ENCODE results near the gene SHANK1.

SHANK1 gene

DNA sequence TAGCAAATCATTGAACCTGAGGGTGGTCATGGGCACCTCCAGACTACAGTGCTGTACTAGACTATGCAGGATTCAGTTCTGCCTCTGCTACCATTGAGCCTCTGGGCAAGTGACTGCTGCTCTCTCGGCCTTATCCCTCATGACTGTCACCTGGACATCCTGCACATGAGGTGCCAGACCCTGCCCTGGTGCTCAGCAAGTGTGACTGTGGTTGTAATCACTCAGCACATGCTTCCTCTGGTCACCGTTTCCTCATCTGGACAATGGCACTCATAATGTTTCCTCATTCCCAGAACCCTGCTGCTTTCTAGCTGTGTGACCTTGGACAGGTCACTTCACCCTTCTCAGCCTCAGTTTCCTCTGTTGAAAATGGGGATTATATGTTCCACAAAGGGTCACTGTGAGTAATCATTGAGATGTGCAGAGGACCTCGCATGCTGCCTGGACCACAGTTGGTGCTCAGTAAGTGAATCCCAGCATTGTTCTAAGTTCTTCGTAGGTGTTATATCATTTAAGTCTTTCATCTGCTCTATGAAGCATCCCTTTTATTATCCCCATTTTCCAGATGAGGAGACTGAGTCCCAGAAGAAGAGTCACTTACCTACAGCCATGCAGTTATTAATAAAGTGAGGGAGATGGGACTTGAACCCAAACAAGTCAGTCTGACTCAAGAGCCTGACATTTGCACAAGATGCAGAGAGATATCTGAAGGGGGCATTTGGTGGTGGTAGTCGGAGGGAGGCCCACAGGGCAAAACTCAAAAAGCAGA lies 83.1 kb downstream of the SHANK1 start:
- Histone ChIP-seq H3K36me3 (ENCODE audit: insufficient read depth, low read length) (no peaks in the 10 kb centered on the region), H3K4me2 (ENCODE audit: low read depth, low read length, poor library complexity, severe bottlenecking) (no peak overlapping the region), H4K20me1 (ENCODE audit: insufficient read depth, low read length, poor library complexity, severe bottlenecking) (no peaks in the 10 kb centered on the region), H2AFZ (ENCODE audit: low read length) (no peak overlapping the region), H3F3A (ENCODE audit: low read depth) (no peaks in the 10 kb centered on the region), H3K9ac (ENCODE audit: low read depth, low read length, poor library complexity, severe bottlenecking) (no peak overlapping the region), H3K27me3 (ENCODE audit: insufficient read depth, low read length, poor library complexity, severe bottlenecking) (no peaks in the 10 kb centered on the region), H3K9me3 (ENCODE audit: insufficient read depth, low read depth, low read length) (peaks cover 5% of the 10 kb centered on the region; the same call in 1 of the 2 replicates), H3K4me1 (ENCODE audit: insufficient read depth, low read length, poor library complexity, severe bottlenecking) (no peaks in the 10 kb centered on the region), H3K79me2 (ENCODE audit: insufficient read depth, low read length) (no peaks in the 10 kb centered on the region), H3K4me3 (ENCODE audit: low read length, poor library complexity, severe bottlenecking) (no peak overlapping the region), H3K9me2 (replicated peaks; ENCODE audit: low read depth, low read length) (no peaks in the 10 kb centered on the region)
- TF ChIP-seq EZH2phosphoT487 (IDR thresholded peaks at IDR 0.05; ENCODE audit: borderline replicate concordance), result no peak
- TF ChIP-seq, protein P1, sequence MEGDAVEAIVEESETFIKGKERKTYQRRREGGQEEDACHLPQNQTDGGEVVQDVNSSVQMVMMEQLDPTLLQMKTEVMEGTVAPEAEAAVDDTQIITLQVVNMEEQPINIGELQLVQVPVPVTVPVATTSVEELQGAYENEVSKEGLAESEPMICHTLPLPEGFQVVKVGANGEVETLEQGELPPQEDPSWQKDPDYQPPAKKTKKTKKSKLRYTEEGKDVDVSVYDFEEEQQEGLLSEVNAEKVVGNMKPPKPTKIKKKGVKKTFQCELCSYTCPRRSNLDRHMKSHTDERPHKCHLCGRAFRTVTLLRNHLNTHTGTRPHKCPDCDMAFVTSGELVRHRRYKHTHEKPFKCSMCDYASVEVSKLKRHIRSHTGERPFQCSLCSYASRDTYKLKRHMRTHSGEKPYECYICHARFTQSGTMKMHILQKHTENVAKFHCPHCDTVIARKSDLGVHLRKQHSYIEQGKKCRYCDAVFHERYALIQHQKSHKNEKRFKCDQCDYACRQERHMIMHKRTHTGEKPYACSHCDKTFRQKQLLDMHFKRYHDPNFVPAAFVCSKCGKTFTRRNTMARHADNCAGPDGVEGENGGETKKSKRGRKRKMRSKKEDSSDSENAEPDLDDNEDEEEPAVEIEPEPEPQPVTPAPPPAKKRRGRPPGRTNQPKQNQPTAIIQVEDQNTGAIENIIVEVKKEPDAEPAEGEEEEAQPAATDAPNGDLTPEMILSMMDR (conservative IDR thresholded peaks at IDR 0.05; ENCODE audit: low read length), result no peak

DNA sequence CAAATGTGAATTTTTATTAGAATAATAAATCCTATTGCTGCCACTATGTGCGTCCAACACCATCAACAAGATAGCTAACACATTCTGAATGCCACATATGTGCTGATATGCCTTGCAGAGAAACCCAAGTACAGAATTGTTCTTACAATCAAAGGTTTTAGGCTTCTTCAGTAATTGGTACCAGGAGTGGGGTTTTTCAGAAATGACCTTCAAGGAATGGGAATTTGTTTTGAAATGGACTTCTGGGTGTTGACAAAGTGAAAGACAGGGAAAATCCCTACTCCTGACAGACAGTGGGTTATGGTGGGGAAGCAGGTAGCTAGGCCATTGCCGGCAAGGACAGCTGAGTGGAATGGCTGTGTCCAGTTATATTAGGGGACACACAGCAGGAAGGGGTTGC lies 85.6 kb downstream of the SHANK1 start:
- Histone ChIP-seq H3K9me2 (replicated peaks; ENCODE audit: low read depth, low read length) (no peaks in the 10 kb centered on the region), H3K4me1 (ENCODE audit: insufficient read depth, low read length, poor library complexity, severe bottlenecking) (no peaks in the 10 kb centered on the region), H3K4me3 (ENCODE audit: low read length, poor library complexity, severe bottlenecking) (no peak overlapping the region), H3K36me3 (ENCODE audit: insufficient read depth, low read length) (no peaks in the 10 kb centered on the region), H2AFZ (ENCODE audit: low read length) (no peak overlapping the region), H3K4me2 (ENCODE audit: low read depth, low read length, poor library complexity, severe bottlenecking) (no peak overlapping the region), H3K79me2 (ENCODE audit: insufficient read depth, low read length) (no peaks in the 10 kb centered on the region), H4K20me1 (ENCODE audit: insufficient read depth, low read length, poor library complexity, severe bottlenecking) (no peaks in the 10 kb centered on the region), H3F3A (ENCODE audit: low read depth) (no peaks in the 10 kb centered on the region), H3K9me3 (ENCODE audit: insufficient read depth, low read depth, low read length) (peaks cover 5% of the 10 kb centered on the region; the same call in 1 of the 2 replicates), H3K27me3 (ENCODE audit: insufficient read depth, low read length, poor library complexity, severe bottlenecking) (no peaks in the 10 kb centered on the region), H3K9ac (ENCODE audit: low read depth, low read length, poor library complexity, severe bottlenecking) (no peak overlapping the region)
- TF ChIP-seq EZH2phosphoT487 (IDR thresholded peaks at IDR 0.05; ENCODE audit: borderline replicate concordance), result no peak
- TF ChIP-seq, protein P1 (conservative IDR thresholded peaks at IDR 0.05; ENCODE audit: low read length), result no peak

DNA sequence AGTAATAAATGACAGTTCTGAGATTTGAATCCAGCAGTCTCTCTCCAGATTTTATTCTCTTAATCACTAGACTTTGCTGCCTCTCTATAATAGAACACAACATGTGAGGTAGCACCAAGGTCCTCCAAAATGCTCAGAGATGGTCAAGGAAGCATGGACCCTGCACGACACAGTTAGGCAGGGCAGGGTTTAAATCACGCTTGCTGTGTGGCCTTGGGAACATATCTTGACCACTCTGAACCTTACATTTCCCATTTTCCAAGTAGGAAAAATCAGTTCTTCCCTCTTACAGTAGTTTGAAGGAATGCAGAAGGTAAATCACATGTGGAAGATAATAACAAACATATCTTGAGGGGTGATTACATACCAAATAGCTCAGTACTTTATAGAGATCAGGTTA lies 86.2 kb downstream of the SHANK1 start:
- H3F3A ChIP-seq (ENCODE audit: low read depth), result no peaks in the 10 kb centered on the region
- H3K27me3 ChIP-seq (ENCODE audit: insufficient read depth, low read length, poor library complexity, severe bottlenecking), result no peaks in the 10 kb centered on the region
- H3K36me3 ChIP-seq (ENCODE audit: insufficient read depth, low read length), result no peaks in the 10 kb centered on the region
- H3K9ac ChIP-seq (ENCODE audit: low read depth, low read length, poor library complexity, severe bottlenecking), result no peak overlapping the region
- no peaks in the 10 kb centered on the region for H4K20me1 ChIP-seq (ENCODE audit: insufficient read depth, low read length, poor library complexity, severe bottlenecking)
- TF ChIP-seq, protein P1 (conservative IDR thresholded peaks at IDR 0.05; ENCODE audit: low read length), result no peak
- TF ChIP-seq EZH2phosphoT487 (IDR thresholded peaks at IDR 0.05; ENCODE audit: borderline replicate concordance), result no peak
- H2AFZ ChIP-seq (ENCODE audit: low read length), result no peak overlapping the region
- H3K9me3 ChIP-seq (ENCODE audit: insufficient read depth, low read depth, low read length), result peaks cover 5% of the 10 kb centered on the region; the same call in 1 of the 2 replicates
- no peak overlapping the region for H3K4me3 ChIP-seq (ENCODE audit: low read length, poor library complexity, severe bottlenecking)
- no peaks in the 10 kb centered on the region for H3K9me2 ChIP-seq (replicated peaks; ENCODE audit: low read depth, low read length)
- no peak overlapping the region for H3K4me2 ChIP-seq (ENCODE audit: low read depth, low read length, poor library complexity, severe bottlenecking)
- no peaks in the 10 kb centered on the region for H3K4me1 ChIP-seq (ENCODE audit: insufficient read depth, low read length, poor library complexity, severe bottlenecking)
- no peaks in the 10 kb centered on the region for H3K79me2 ChIP-seq (ENCODE audit: insufficient read depth, low read length)
